OCI-LY1 (cell line): ENCODE results near the gene PREP.

Experiments
- EZH2 ChIP-seq: fragments of 200-600 bp; sonication (generic), shearing (Covaris generic); IDR thresholded peaks from 2 replicates; pipeline ENCODE4 v1.8.0; 2017; ENCODE audit warnings: borderline replicate concordance, mixed run types, mild to moderate bottlenecking, antibody characterized with exemption, low read length, moderate library complexity, mixed read lengths
- TF ChIP-seq, protein P1 (sequence below): fragments of 200-600 bp; sonication (generic), shearing (Covaris generic); IDR thresholded peaks from 2 replicates; pipeline ENCODE4 v1.5.1; 2017; ENCODE audit warnings: mild to moderate bottlenecking, antibody characterized with exemption, low read length, moderate library complexity, mixed read lengths

GRCh38 chr6:105279463-105279862 is 123.4 kb downstream of the PREP start:
- no peak for TF ChIP-seq EZH2
- TF ChIP-seq, protein P1, sequence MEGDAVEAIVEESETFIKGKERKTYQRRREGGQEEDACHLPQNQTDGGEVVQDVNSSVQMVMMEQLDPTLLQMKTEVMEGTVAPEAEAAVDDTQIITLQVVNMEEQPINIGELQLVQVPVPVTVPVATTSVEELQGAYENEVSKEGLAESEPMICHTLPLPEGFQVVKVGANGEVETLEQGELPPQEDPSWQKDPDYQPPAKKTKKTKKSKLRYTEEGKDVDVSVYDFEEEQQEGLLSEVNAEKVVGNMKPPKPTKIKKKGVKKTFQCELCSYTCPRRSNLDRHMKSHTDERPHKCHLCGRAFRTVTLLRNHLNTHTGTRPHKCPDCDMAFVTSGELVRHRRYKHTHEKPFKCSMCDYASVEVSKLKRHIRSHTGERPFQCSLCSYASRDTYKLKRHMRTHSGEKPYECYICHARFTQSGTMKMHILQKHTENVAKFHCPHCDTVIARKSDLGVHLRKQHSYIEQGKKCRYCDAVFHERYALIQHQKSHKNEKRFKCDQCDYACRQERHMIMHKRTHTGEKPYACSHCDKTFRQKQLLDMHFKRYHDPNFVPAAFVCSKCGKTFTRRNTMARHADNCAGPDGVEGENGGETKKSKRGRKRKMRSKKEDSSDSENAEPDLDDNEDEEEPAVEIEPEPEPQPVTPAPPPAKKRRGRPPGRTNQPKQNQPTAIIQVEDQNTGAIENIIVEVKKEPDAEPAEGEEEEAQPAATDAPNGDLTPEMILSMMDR: no peak
